HG03039 (cell line): ENCODE data around the gene PKNOX2.

ENCODE experiments used
- ATAC-seq: cut with Tn5 transposase; IDR thresholded peaks from one replicate; pipeline ENCODE4 v1.9.1; 2021; ENCODE audit warnings: mild to moderate bottlenecking, moderate library complexity; ENCODE audit not compliant: unreplicated experiment

Gene PKNOX2

DNA sequence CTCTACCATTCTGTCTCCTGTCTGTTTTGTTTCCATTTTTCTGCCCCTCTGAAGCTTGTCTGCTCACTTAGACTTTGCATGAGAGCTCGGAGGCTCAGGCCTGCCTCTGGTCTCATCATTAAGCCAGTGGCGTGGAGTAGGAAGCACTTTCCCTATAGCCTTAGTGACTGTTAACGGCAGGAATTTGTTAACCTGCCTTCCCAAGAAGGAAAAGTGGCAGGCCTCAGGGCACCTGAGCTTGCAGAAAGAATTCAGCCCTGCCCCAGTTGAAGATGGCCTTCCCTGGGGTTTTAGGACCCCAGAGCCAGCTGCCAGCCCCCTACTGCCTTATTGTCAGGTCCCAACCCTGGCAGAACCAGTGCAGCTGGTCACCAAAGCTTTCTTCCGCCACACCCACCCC lies 93.2 kb downstream of the PKNOX2 start:
- ATAC-seq, result no peak

DNA sequence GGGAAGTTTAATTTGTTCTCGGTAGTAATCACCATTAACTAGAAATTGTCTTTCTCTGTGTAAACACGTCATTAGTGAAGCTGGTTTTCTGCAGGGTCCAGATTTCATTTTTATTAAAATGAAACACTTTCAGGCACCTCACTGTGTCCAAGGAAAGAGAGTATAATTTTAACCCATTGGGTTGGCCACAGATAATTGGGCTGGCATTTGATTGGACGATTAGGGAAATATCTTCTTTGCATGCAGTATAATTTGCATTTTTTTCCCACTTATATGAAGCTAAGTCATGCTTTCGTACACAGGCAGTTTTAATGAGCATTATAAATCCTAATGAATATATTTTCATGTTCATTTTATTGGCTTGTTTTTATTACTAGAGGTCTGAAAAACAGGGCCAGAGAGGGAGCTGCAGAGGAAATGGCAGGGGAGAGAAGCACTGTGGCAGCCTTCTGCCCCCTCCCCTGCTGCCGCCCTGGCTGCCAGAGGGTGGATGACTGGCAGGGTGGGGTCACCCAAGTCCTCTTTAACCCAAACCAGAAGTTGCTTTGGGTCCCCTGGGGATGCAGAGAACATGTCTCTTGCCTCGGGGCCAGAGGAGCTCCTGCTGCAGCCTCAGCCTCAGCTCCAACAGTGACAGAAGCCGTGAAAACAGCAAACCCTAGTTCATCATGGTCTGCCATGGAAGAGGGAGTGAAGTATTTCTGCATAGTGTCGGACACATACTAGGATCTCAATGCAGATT lies 93.9 kb downstream of the PKNOX2 start:
- no peak for ATAC-seq

DNA sequence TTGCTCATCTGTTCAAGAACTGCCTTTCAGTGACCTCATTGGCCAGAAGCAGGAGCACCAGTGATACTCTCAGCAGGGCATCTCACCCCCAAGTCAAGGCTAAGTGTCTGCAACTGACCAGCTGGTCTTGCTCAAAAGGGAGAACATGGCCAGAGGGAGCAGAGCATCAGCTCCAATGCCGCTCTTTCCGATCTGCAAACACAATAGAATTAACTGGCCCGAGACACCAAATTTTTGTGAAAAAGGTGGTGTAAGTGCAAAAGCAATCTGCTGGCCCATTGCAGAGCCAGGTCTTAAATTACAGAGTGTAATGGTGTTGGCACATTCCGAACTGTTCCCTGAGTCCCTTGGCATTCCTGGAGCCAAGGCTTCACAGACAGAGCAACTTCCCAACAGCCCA lies 97.0 kb downstream of the PKNOX2 start:
- ATAC-seq, result no peak

DNA sequence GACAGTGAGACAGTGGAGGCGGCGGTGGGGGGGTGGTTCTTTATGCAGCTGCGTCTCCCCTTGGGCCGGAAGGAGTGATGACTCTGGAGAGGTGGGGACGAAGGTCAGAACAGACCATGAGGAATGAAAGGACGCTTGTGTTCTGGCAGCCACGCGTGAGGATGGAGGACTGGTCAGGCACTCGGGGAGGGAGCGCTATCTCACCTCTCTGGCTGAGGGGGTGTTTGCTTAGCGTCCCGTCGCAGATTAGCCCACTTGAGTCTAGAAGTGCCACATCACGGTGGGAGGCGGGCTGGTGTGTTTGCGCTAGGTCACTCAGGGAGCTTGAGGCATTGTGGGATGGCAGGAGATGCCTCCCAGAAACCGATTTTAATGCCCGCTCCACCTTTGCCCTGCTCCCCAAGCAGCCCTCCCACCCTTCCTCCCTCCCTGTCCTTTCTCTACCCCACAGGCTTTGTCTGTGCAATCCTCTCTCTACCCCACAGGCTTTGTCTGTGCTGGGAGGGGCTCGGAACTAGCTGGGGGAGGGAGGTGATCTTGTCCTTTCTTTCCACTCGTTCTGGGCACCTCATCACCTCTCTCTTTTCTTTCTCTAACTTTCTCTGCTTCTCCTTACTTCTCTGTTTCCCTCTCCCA lies 97.8 kb downstream of the PKNOX2 start:
- ATAC-seq, result no peak

DNA sequence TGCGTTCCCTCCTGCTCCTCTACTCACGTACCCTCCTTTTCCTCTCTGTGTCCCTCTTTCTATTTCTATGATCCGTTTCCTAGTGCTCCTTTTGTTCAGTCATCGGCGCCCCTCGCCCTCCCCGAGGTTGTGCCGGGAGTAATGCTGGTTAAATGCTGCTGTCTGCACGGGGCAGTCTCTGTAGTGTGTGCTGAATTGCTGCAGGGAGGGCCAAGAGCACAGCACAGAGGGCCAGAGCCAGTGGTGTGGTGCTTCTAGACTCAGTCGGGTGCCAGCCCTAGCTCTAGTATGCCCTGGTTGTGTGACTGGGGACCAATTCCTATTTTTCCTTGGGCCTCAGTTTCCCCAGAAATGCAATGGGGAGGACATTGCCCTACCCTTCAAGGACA lies 98.3 kb downstream of the PKNOX2 start:
- no peak for ATAC-seq

DNA sequence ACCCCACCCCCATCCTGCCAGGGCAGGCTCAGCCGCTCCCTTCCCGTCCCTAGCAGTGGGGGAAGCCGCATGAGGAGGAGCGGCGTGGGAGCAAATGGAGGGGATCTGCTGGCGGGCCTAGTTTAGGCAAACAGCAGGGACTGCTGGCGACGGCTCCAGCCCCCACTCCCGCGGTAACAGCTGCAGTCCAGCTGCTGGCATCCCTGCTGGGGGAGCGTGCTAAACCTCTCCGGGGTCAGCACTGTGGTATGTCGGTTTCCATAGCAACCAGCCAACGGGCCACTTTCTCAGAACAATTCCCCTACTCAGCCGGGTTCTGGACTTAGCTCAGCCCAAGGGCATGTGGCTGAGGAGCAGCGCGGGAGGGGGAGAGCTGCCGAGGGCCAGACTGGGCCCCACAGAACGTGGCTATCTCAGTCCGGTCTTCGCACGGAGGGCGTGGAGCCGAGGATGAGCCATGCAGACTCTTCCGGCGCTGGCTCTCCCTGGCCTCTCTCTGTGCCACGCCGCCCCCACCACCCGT lies 98.8 kb downstream of the PKNOX2 start:
- no peak for ATAC-seq

DNA sequence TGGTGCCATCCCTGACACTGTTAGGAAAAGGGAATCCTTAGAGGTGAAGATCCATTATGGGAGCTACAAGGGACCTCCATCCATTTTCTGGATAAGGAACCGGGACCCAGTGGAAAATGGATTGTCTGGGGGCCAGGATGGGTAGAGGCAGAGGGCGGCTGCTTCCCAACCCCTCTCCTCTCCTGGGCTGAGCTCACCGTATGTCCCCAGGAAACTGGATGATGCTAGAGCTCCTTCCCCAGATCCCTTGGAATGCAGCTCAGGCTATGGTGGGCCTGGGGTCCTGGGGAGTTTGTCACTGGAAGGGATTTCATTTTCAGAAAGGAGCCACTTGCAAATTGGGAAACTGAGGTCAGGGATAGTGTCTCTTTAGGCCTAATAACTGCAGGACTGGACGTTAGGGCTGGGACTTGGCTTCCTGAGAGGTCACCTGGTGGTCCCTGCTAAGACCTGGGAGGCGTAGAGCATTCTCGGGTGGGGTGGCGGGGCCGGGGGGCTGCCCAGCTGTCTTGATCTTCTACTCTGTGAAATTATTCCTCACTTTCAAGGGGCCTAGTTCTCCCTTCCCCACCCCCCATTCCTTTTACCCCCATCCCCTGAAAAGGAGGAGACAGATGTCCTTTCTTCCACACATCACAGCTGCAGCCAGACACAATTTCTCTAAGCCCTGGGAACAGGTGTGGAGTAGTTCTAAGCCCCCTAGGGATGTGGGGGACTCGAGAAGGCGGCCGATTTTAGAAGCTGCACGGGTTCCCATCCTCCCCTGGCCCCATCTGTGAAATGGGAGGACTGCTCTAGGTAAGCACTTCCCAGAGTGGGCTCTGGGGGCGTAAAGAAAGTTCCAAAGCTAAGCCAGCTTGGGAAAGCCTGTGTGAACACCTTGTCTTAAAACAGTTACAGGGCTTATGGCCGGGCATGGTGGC lies 99.8 kb downstream of the PKNOX2 start:
- ATAC-seq, result no peak

DNA sequence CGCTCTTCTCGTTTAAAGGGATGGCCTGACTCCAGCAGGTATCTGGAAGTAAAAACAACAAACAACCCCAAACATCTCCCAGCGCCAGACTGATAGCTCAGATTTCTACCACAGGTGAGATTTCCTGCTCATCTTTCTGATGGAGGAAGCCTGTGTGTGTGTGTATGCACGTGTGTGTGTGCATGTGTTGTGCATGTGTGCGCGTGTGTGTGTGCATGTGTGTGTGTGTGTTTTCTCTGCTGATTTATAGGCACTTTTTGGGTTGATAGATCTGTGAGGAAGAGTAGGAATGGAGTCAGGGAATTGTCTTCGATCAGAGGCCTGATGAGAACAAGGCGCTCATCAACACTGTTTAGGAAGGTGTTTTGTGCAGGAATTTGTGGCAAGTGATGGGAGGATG lies 103.0 kb downstream of the PKNOX2 start:
- no peak for ATAC-seq

DNA sequence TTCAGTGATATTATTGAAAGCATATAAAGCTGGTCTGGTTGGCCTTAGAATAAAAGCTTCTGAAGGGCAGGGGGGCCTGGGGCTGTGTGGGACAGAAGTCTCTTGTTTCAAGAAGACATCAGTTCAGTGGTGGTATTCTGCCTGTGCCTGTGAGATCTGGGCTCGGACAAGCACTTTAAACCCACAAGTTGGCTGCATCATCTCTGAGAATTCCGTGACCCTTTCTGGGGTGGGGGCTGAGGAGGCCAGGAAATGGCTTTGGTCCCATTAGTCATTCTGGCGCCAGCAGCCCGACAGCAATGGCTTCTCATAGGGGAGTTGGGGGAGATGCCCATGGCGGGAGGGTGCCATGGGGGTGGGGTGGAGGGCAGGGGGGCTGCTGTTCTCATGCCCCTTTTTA lies 104.1 kb downstream of the PKNOX2 start:
- ATAC-seq, result no peak

DNA sequence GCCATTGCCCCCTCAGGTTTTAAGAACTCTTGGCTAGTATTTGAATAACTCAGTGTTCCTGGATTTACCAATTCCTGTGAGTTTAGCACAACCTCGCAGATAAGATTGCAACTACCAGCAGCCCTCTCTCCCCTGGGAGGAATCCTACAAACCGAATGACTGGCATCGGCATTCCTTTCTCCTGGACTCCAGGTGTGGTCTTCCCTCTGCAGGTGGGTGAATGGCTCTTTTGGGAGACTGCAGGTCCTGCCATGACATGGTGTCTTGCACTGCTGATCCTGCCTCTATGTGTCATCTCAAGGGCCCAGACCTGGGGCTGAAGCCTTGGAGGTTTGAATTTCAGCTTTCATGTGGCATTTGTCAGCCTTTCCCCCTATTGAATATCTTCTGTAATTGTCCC lies 105.6 kb downstream of the PKNOX2 start:
- no peak for ATAC-seq

DNA sequence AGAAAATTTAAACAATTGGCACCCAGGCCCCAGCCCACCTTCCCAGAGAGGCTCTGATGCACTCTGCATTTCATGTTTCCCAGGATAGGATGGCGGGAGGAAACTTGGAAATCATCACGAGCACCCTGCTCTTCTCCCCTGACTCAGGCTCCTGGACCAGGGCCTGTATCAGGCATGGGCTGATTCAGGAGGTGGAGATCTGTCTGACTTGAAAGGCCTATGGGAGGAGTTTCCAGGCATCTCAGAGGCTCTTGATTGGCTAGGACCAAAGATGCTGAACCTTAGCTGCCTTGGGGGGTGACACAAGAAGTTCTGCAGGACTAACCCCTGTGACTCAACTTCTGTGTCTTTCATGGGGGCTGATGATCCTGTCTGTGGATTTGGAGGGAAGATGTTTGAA lies 106.2 kb downstream of the PKNOX2 start:
- ATAC-seq, result no peak

DNA sequence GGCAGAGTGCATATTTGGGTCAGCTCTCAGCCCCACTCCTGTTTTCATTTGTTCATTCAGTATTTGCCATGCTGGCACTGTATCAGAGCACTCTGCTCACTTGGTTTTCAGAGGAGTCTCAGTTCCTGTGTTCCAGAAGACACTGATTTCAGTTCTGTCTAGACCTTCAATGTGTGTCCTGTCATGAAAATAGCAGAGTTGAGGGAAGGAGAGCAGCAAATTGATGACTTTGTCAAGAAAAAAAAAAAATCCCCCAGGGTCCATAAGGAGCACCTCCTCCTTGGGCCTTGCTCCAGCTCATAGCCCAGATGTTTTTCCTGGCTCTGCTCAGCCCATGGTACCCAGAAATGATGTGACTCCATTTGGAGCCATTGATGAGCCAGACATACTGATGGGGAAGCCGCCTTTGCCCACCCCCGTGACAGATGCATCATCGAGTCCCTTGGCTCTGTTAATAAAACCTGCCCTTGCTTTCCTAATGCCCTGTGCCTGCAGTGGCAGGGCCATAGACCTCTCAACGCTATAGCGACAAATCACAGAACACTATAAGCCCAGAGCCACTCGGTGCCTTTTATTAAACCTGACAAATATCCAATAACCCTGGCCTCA lies 107.0 kb downstream of the PKNOX2 start:
- ATAC-seq, result no peak

DNA sequence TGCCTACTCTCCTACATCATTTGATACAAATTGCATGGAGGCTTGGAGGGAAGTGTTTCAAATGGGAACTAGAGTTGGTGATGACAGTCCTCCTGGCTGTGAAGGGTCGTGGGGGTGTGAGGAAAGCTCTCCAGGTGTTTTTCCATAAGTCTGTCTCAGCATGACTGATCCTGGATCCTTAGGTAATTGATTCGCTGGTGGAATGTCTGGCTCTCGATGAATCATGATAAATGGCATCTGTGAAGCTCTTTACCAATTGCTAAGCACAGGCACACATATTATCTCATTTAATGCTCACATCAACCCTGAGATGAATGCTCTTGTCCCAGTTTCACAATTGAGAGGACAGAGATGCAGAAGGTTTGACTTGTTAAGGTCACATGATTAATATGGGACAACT lies 107.5 kb downstream of the PKNOX2 start:
- no peak for ATAC-seq

DNA sequence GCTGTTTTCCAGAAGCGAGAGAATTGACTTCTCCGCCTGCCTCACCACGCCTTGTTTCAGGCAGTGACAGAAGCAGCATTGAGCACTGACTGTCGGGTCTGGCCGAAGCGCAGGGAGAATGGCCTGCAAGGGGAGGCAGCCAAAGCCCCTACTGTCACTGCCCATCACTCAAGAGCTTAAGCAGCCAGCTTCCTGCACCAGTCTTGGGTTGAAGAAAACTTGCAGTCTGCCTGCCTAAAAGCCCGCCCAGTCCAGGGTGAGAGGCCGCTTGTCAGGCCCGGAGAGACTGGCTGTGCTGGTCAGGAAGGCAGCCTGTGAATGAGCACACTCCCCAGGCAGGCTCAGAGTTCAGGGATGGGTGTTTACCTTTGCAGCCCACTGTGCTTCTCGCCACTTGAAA lies 108.3 kb downstream of the PKNOX2 start:
- ATAC-seq, result no peak

DNA sequence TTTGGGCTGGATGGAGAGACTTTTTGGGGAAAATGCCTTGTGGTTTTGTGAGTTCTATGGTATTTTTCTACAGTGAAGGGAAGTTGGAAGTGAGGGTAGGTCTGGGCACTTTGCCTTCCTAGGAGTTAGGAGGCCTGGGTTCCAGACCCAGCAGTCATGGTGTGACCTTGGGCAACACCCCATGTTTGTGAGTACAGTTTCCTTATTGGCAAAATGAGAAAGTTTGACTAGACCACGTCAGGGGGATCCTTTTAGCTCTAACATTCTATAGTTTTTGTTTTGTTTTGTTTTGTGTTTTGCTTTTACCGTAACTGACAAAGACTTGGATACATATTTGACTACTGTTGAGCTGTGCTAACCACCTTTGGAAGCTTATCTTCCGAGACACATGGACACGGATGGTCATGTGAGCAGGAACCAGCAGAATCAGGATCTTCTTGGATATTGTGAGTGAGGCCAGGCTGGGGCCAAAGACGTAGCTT lies 109.0 kb downstream of the PKNOX2 start:
- ATAC-seq, result no peak

DNA sequence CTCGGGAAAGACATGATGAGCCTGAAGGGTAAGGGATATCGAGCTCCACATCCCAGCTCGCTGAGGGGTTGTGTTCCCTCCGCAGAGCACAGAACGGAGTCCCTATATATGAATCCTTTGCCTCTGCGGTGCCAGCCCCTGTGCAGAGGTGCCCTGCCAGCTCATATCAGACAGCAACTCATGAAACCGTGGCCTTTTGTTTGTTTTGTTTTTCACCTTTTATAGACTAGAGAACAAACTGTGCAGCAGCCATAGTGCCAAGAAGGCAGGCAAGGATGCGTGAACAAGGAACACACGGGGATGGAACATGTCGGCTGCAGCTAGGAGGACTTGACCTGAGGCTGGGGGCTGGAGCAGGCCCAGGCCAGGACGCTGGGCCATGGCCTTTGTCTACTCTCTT lies 109.8 kb downstream of the PKNOX2 start:
- no peak for ATAC-seq

DNA sequence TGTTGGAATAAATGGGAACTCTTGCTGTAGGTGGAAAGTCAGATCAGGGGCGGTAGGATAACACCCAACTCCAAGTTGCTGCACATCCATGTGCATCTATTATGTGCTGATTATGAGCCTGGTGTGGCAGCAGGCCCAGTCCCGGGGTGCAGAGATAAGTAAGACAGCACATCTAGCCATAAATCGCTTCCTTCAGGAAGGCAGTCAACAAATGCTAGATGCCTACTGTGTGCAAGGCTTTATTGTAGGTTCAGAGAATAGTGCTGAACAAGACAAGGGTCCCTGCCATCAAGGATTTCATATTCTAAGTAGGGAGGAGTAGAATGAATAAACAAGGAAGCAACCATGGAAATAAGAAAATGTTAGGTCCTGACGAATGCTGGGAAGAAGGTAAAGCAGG lies 110.2 kb downstream of the PKNOX2 start:
- no peak for ATAC-seq

DNA sequence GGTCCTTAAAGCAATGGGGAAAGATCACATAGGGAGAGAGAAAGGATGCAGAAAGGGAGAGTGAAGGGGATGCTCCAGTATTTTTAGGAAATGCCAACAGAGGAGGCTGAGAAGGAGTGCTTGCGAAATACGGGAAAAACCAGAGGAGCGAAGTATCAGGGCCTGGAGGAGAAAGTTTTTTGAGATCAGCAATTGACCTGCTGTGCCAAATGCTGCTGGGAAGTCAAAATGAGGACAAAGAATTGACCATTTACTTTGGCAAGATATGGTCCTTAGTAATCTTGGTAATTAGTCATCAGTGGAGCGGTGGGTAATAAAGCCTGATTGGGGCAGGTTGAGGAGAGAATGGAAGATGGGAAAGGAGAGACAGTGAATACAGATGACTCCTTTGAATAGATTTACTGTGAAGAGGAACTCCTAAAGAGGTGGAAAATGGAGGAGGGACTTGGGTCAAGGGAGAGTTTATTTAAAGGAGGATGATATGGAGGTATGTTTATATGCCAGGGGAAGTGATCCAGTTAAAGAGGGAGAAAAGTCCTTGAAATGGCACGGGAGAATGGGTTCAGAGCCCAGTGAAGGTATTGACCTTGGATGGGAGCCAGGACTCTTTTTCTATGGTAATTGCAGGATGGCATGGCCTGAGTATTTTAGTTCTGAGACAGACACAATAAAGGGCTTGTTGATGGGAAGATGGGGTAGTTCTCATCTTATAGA lies 111.5 kb downstream of the PKNOX2 start:
- ATAC-seq, result no peak

DNA sequence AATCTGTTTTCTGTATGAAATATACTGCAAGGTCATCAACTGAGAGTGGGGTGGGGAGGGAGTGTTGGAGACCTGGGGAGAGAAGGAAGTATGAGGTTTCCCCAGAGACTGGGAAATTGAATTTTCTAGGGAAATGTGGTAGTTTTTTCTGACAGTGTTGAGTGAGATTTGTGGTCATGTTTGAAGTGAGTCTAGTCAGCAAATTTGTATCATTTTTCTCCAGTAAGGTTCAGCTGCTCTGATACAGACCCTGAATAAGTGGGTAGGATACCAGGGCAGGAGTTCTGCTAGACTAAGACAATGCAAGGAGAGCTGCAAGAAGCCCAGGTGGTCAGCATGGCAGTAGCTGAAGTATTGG lies 112.0 kb downstream of the PKNOX2 start:
- no peak for ATAC-seq

DNA sequence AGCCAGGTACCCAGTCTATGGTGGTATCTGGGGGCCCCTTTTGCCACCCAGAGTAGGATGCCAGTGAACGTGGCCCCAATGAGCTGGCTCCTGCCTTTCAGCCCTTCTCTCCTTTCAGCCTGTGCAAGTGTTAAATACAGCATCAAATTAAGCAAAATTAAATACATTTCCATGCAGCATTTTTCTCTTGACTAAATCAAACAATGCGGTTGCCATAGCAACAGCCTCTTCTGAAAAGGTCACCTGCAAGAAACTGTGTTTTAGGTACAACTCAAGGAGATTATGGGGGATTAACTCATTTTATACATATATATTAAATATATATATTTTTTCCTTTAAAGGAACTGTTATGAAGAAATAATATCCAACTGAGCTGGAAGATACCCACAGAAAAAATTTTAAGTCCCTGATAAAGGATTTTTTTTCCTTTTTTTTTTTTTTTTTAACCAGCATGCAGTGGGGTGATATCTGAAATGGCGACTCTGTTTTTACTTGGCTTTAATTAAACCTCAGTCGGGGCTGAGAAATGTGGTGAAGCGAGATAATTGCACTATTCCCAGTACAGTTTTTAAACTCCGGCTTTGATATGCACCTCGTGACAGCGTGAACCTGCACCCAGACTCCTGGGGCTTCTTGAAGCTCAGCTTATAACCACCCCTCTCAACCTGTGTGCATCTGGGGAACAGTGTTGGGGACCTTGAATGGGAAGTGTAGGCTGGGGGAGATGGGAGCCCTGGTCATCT lies 115.3 kb downstream of the PKNOX2 start:
- no peak for ATAC-seq
